ENCODE data around the gene EPHA7.

EPHA7 gene

GRCh38 chr6:93272211-93272610, 147.1 kb downstream of the EPHA7 start:
- ATAC-seq = no peak

GRCh38 chr6:93266116-93266817, 153.1 kb downstream of the EPHA7 start:
- no peak for ATAC-seq
- TF ChIP-seq ISL1 (CRISPR knock-in tag; IDR thresholded peaks at IDR 0.05) = no peak
- no peak for TF ChIP-seq ARNTL (CRISPR knock-in tag; IDR thresholded peaks at IDR 0.05; ENCODE audit: borderline replicate concordance, low read depth)
- TF ChIP-seq OSR1 (CRISPR knock-in tag; IDR thresholded peaks at IDR 0.05) = no peak
- TF ChIP-seq ZNF8 (CRISPR knock-in tag; IDR thresholded peaks at IDR 0.05) = no peak
- TF ChIP-seq GLIS3 (CRISPR knock-in tag; IDR thresholded peaks at IDR 0.05) = no peak
- TF ChIP-seq ZNF565 (CRISPR knock-in tag; conservative IDR thresholded peaks at IDR 0.05; ENCODE audit: low read depth) = no peak
- no peak for TF ChIP-seq CSRNP3 (CRISPR knock-in tag; IDR thresholded peaks at IDR 0.05)

More at GRCh38 chr6:93272211-93272610, 147.1 kb downstream of the EPHA7 start:
- TF ChIP-seq CREB5 (CRISPR knock-in tag; IDR thresholded peaks at IDR 0.05; ENCODE audit: low read depth) (no peak), ZNF565 (CRISPR knock-in tag; conservative IDR thresholded peaks at IDR 0.05; ENCODE audit: low read depth) (no peak), TSHZ2 (CRISPR knock-in tag; IDR thresholded peaks at IDR 0.05) (no peak), GLIS3 (CRISPR knock-in tag; IDR thresholded peaks at IDR 0.05) (no peak), SNAI2 (CRISPR knock-in tag; IDR thresholded peaks at IDR 0.05) (no peak), POU6F1 (CRISPR knock-in tag; IDR thresholded peaks at IDR 0.05; ENCODE audit: borderline replicate concordance, low read depth) (no peak), ZFP30 (CRISPR knock-in tag; IDR thresholded peaks at IDR 0.05) (no peak), ISL1 (CRISPR knock-in tag; IDR thresholded peaks at IDR 0.05) (no peak), TOX (CRISPR knock-in tag; IDR thresholded peaks at IDR 0.05; ENCODE audit: borderline replicate concordance) (no peak), TCF4 (CRISPR knock-in tag; IDR thresholded peaks at IDR 0.05; ENCODE audit: borderline replicate concordance) (no peak), OSR1 (CRISPR knock-in tag; IDR thresholded peaks at IDR 0.05) (no peak), ZNF70 (CRISPR knock-in tag; IDR thresholded peaks at IDR 0.05) (no peak), RARB (CRISPR knock-in tag; IDR thresholded peaks at IDR 0.05) (no peak)

- ATAC-seq = no peak
- TF ChIP-seq ZC3H10 (CRISPR knock-in tag; IDR thresholded peaks at IDR 0.05) (no peak), ISL1 (CRISPR knock-in tag; IDR thresholded peaks at IDR 0.05) (no peak), TCF4 (CRISPR knock-in tag; IDR thresholded peaks at IDR 0.05; ENCODE audit: borderline replicate concordance) (no peak), GLIS3 (CRISPR knock-in tag; IDR thresholded peaks at IDR 0.05) (no peak), ESRRG (CRISPR knock-in tag; IDR thresholded peaks at IDR 0.05) (no peak), ZFP3 (CRISPR knock-in tag; IDR thresholded peaks at IDR 0.05) (no peak), OSR1 (CRISPR knock-in tag; IDR thresholded peaks at IDR 0.05) (no peak), CSDC2 (CRISPR knock-in tag; IDR thresholded peaks at IDR 0.05) (no peak), RARB (CRISPR knock-in tag; IDR thresholded peaks at IDR 0.05) (no peak), ZNF8 (CRISPR knock-in tag; IDR thresholded peaks at IDR 0.05) (no peak), SNAI2 (CRISPR knock-in tag; IDR thresholded peaks at IDR 0.05) (no peak), ZNF70 (CRISPR knock-in tag; IDR thresholded peaks at IDR 0.05) (no peak), CSRNP3 (CRISPR knock-in tag; IDR thresholded peaks at IDR 0.05) (no peak), BACH2 (CRISPR knock-in tag; IDR thresholded peaks at IDR 0.05; ENCODE audit: borderline replicate concordance) (no peak), TOX (CRISPR knock-in tag; IDR thresholded peaks at IDR 0.05; ENCODE audit: borderline replicate concordance) (no peak), POU6F1 (CRISPR knock-in tag; IDR thresholded peaks at IDR 0.05; ENCODE audit: borderline replicate concordance, low read depth) (no peak)
These were observed 158.5 kb downstream of the EPHA7 start for GRCh38 chr6:93260881-93261280.
